Keratinocyte (primary cell): ENCODE data around the gene CAPNS2. TPM values are rescaled to one million over a fixed set of nuclear protein-coding genes. Genes with fewer than 3 reads are reported as not detected.

Source experiments
- DNase-seq: peaks from one replicate; pipeline ENCODE4 v3.0.0-alpha.2; 2011; ENCODE audit warnings: low read depth, missing footprints, low spot score
- FAIRE-seq: peaks from 2 replicates; lab custom pipeline; 2011; peaks lifted over from hg19 to GRCh38; lab: Jason Lieb, UNC
- H2AFZ ChIP-seq: 2 replicates; pipeline ENCODE4 v1.6.0; 2012; ENCODE audit warnings: low read length, control low read depth, inconsistent platforms; ENCODE audit not compliant: control insufficient read depth
- H3K27ac ChIP-seq: 2 replicates; pipeline ENCODE4 v1.5.1; 2011; ENCODE audit warnings: low read length; ENCODE audit not compliant: control insufficient read depth, insufficient read depth
- H3K27me3 ChIP-seq: 3 replicates; pipeline ENCODE4 v1.6.0; 2011; ENCODE audit warnings: low read length; ENCODE audit not compliant: control insufficient read depth, insufficient read depth; ENCODE audit errors: extremely low read depth
- H3K36me3 ChIP-seq, 2 experiments: 2 replicates in 1 of 2; 3 replicates in 1 of 2; pipeline ENCODE4 v1.5.1; 2011; ENCODE audit warnings: low read length in 2 of 2, mild to moderate bottlenecking in 1 of 2; ENCODE audit not compliant: control insufficient read depth in 2 of 2, insufficient read depth in 2 of 2; ENCODE audit errors: extremely low read depth in 1 of 2
- H3K4me1 ChIP-seq: 3 replicates; pipeline ENCODE4 v1.5.1; 2011; ENCODE audit warnings: low read length; ENCODE audit not compliant: control insufficient read depth, insufficient read depth; ENCODE audit errors: extremely low read depth
- H3K4me2 ChIP-seq: 3 replicates; pipeline ENCODE4 v1.6.0; 2011; ENCODE audit warnings: low read depth, low read length; ENCODE audit not compliant: control insufficient read depth, insufficient read depth; ENCODE audit errors: extremely low read depth
- H3K4me3 ChIP-seq, 3 experiments: fragments of 200-600 bp in 1 of 3; sonication (generic) in 1 of 3; 2 replicates in 2 of 3; 3 replicates in 1 of 3; pipeline ENCODE4 v1.5.1; 2011 to 2016; ENCODE audit warnings: low read length in 3 of 3, mild to moderate bottlenecking in 3 of 3, control low read depth in 2 of 3, inconsistent platforms in 1 of 3, low read depth in 1 of 3, mixed read lengths in 1 of 3, mixed run types in 1 of 3, moderate library complexity in 1 of 3; ENCODE audit not compliant: control insufficient read depth in 2 of 3, insufficient read depth in 2 of 3; ENCODE audit errors: extremely low read depth in 1 of 3
- H3K79me2 ChIP-seq: 2 replicates; pipeline ENCODE4 v1.6.0; 2012; ENCODE audit warnings: low read length; ENCODE audit not compliant: control insufficient read depth, insufficient read depth
- H3K9ac ChIP-seq: 3 replicates; pipeline ENCODE4 v1.6.0; 2011; ENCODE audit warnings: low read length; ENCODE audit not compliant: control insufficient read depth, insufficient read depth; ENCODE audit errors: extremely low read depth
- H3K9me1 ChIP-seq: 3 replicates; pipeline ENCODE4 v1.6.0; 2011; ENCODE audit warnings: low read length; ENCODE audit not compliant: control insufficient read depth, insufficient read depth; ENCODE audit errors: extremely low read depth
- H3K9me3 ChIP-seq: 2 replicates; pipeline ENCODE4 v1.5.1; 2012; ENCODE audit warnings: low read depth, low read length; ENCODE audit not compliant: control insufficient read depth
- H4K20me1 ChIP-seq: 3 replicates; pipeline ENCODE4 v1.6.0; 2011; ENCODE audit warnings: low read length; ENCODE audit not compliant: control insufficient read depth, insufficient read depth; ENCODE audit errors: extremely low read depth
- CTCF ChIP-seq, 3 experiments: IDR thresholded peaks in 1 of 3; conservative IDR thresholded peaks in 1 of 3; optimal IDR thresholded peaks in 1 of 3; 2 replicates in 2 of 3; 3 replicates in 1 of 3; pipeline versions ENCODE3 to v1.5.1; 2011; ENCODE audit warnings: low read length in 3 of 3, mild to moderate bottlenecking in 3 of 3, moderate library complexity in 2 of 3, control low read depth in 1 of 3, inconsistent platforms in 1 of 3; ENCODE audit not compliant: insufficient read depth in 2 of 3; ENCODE audit errors: extremely low read depth in 1 of 3
- EZH2 ChIP-seq: IDR thresholded peaks from one replicate; pipeline ENCODE4 v1.6.1; 2012; ENCODE audit warnings: inconsistent platforms, mild to moderate bottlenecking, low read length, moderate library complexity
- dilution Hi-C: fragments of 300-500 bp; cut with MboI; formaldehyde crosslinking; loops from one replicate; pipeline ENCODE4 v1.7.0; 2020; ENCODE audit warnings: low sequenced_read_pairs; ENCODE audit not compliant: extremely low pct_ligation_motif_present
- polyA plus RNA-seq, 5 experiments: library from polyadenylated mRNA; depleted of rRNA in 3 of 5; stranded (reverse) in 3 of 5; stranded (forward) in 1 of 5; unstranded in 1 of 5; fragments of >200 nt; gene quantifications; 1 replicate in 1 of 5; 2 replicates in 3 of 5; 3 replicates in 1 of 5; pipeline versions ENCODE4 v1.2.1 to v1.2.3, GENCODE V29; 2011 to 2012; ENCODE audit warnings: missing spikeins in 2 of 5, low read depth in 1 of 5, low replicate concordance in 1 of 5

CAPNS2 gene
- polyA plus RNA-seq, 1 donor (not counting 4 experiments of a cell fraction or from before 2014, with no cell fraction given): 70.5 TPM

GRCh38 chr16:55539049-55539448 is 27.4 kb upstream of the CAPNS2 start:
- no peaks in the 10 kb centered on the region for H3K9me3 ChIP-seq
- TF ChIP-seq EZH2 (no peak), CTCF (optimal IDR thresholded peaks at IDR 0.05 in 1 of 3, IDR thresholded peaks at IDR 0.05 in 1 of 3, conservative IDR thresholded peaks at IDR 0.05 in 1 of 3; ENCODE audit: extremely low read depth in 1 of 3, insufficient read depth in 2 of 3, low read length in 3 of 3) (no peak)
- no peaks in the 10 kb centered on the region for H3K79me2 ChIP-seq
- FAIRE-seq (no peak), DNase-seq (no peak)
- no peak overlapping the region for H2AFZ ChIP-seq
- no peak overlapping the region for H3K9ac ChIP-seq
- no peak overlapping the region for H3K4me3 ChIP-seq
- no peaks in the 10 kb centered on the region for H3K9me1 ChIP-seq
- no peaks in the 10 kb centered on the region for H4K20me1 ChIP-seq
- dilution Hi-C loops: no loop called here
- H3K27me3 ChIP-seq: no peaks in the 10 kb centered on the region
- no peak overlapping the region for H3K27ac ChIP-seq
- H3K36me3 ChIP-seq: peaks cover 4 to 5% of the 10 kb centered on the region in 2 experiments
- peaks cover 17% of the 10 kb centered on the region for H3K4me1 ChIP-seq
- H3K4me2 ChIP-seq: no peak overlapping the region

- peaks cover 4 to 5% of the 10 kb centered on the region in 2 experiments for H3K36me3 ChIP-seq
- H2AFZ ChIP-seq: no peak overlapping the region
- no peak overlapping the region for H3K27ac ChIP-seq
- H4K20me1 ChIP-seq: no peaks in the 10 kb centered on the region
- TF ChIP-seq CTCF (optimal IDR thresholded peaks at IDR 0.05 in 1 of 3, IDR thresholded peaks at IDR 0.05 in 1 of 3, conservative IDR thresholded peaks at IDR 0.05 in 1 of 3; ENCODE audit: extremely low read depth in 1 of 3, insufficient read depth in 2 of 3, low read length in 3 of 3) (no peak), EZH2 (no peak)
- no peak overlapping the region for H3K4me2 ChIP-seq
- DNase-seq (no peak), FAIRE-seq (no peak)
- no peak overlapping the region for H3K9ac ChIP-seq
- H3K9me1 ChIP-seq: no peaks in the 10 kb centered on the region
- no peak overlapping the region for H3K4me3 ChIP-seq
- no peaks in the 10 kb centered on the region for H3K79me2 ChIP-seq
- H3K27me3 ChIP-seq: no peaks in the 10 kb centered on the region
- dilution Hi-C loops: no loop called here
- H3K4me1 ChIP-seq: peaks cover 16% of the 10 kb centered on the region
- H3K9me3 ChIP-seq: no peaks in the 10 kb centered on the region
Measured at GRCh38 chr16:55539488-55539887, 27.0 kb upstream of the CAPNS2 start.
